Osteoblast (primary cell): ENCODE data around the gene RNMT. TPM values are rescaled to one million over a fixed set of nuclear protein-coding genes. Genes with fewer than 3 reads are reported as not detected.
"Not testable (repeated sequence)": the region's sequence is repeated elsewhere in the genome, so short reads cannot be mapped to it uniquely, and the experiment has no call there.

ENCODE experiments used
- DNase-seq: peaks from one replicate; pipeline ENCODE4 v3.0.0; 2011; ENCODE audit warnings: low spot score, mixed read lengths; ENCODE audit not compliant: insufficient read length; ENCODE audit errors: missing footprints
- H2AFZ ChIP-seq: 2 replicates; pipeline ENCODE4 v1.6.0; 2011; ENCODE audit warnings: mild to moderate bottlenecking, low read length
- H3K27ac ChIP-seq: 2 replicates; pipeline ENCODE4 v1.5.1; 2011; ENCODE audit warnings: mild to moderate bottlenecking, low read depth, low read length, moderate library complexity
- H3K27me3 ChIP-seq: 2 replicates; pipeline ENCODE4 v1.6.0; 2012; ENCODE audit warnings: mild to moderate bottlenecking, control low read depth, inconsistent platforms, low read length, moderate library complexity; ENCODE audit not compliant: insufficient read depth
- H3K36me3 ChIP-seq: 2 replicates; pipeline ENCODE4 v1.5.1; 2011; ENCODE audit warnings: mild to moderate bottlenecking, low read length, control low read depth, moderate library complexity; ENCODE audit not compliant: insufficient read depth
- H3K4me1 ChIP-seq: 2 replicates; pipeline ENCODE4 v1.5.1; 2011; ENCODE audit warnings: mild to moderate bottlenecking, low read length, control low read depth, moderate library complexity; ENCODE audit not compliant: insufficient read depth
- H3K4me2 ChIP-seq: 2 replicates; pipeline ENCODE4 v1.6.0; 2011; ENCODE audit warnings: mild to moderate bottlenecking, low read length; ENCODE audit not compliant: insufficient read depth
- H3K4me3 ChIP-seq: fragments of 200-600 bp; sonication (generic); 3 replicates; pipeline ENCODE4 v1.5.1; 2012; ENCODE audit warnings: mild to moderate bottlenecking, low read length, inconsistent platforms; ENCODE audit not compliant: insufficient read depth
- H3K79me2 ChIP-seq: 2 replicates; pipeline ENCODE4 v1.6.0; 2012; ENCODE audit warnings: mild to moderate bottlenecking, low read length, control low read depth, inconsistent platforms; ENCODE audit not compliant: insufficient read depth
- H3K9me3 ChIP-seq: 2 replicates; pipeline ENCODE4 v1.5.1; 2011; ENCODE audit warnings: low read depth, low read length, control low read depth
- H4K20me1 ChIP-seq: 2 replicates; pipeline ENCODE4 v1.6.0; 2012; ENCODE audit warnings: mild to moderate bottlenecking, low read length, control low read depth; ENCODE audit not compliant: insufficient read depth
- total RNA-seq: library from RNA; depleted of rRNA; stranded (reverse); fragments of >200 nt; gene quantifications from 2 replicates; pipeline ENCODE4 v1.2.3, GENCODE V29; 2012
- TF ChIP-seq, protein P1 (sequence below): IDR thresholded peaks from 2 replicates; pipeline ENCODE4 v1.5.1; 2011; ENCODE audit warnings: mild to moderate bottlenecking, low read depth, low read length, moderate library complexity; ENCODE audit errors: extremely low read depth

RNMT gene
- total RNA-seq, 1 donor: 35.8 TPM

GRCh38 chr18:13684546-13684945 is 41.9 kb upstream of the RNMT start:
- TF ChIP-seq, protein P1, sequence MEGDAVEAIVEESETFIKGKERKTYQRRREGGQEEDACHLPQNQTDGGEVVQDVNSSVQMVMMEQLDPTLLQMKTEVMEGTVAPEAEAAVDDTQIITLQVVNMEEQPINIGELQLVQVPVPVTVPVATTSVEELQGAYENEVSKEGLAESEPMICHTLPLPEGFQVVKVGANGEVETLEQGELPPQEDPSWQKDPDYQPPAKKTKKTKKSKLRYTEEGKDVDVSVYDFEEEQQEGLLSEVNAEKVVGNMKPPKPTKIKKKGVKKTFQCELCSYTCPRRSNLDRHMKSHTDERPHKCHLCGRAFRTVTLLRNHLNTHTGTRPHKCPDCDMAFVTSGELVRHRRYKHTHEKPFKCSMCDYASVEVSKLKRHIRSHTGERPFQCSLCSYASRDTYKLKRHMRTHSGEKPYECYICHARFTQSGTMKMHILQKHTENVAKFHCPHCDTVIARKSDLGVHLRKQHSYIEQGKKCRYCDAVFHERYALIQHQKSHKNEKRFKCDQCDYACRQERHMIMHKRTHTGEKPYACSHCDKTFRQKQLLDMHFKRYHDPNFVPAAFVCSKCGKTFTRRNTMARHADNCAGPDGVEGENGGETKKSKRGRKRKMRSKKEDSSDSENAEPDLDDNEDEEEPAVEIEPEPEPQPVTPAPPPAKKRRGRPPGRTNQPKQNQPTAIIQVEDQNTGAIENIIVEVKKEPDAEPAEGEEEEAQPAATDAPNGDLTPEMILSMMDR: no peak
- Histone ChIP-seq H3K27me3 (no peaks in the 10 kb centered on the region), H3K4me2 (no peak overlapping the region), H3K4me3 (no peak overlapping the region), H4K20me1 (peaks cover 29% of the 10 kb centered on the region), H2AFZ (no peak overlapping the region), H3K36me3 (no peaks in the 10 kb centered on the region), H3K79me2 (peaks cover 68% of the 10 kb centered on the region), H3K4me1 (no peaks in the 10 kb centered on the region), H3K27ac (no peak overlapping the region), H3K9me3 (no peaks in the 10 kb centered on the region)
- DNase-seq: no peak

- peaks cover 29% of the 10 kb centered on the region for H4K20me1 ChIP-seq
- no peaks in the 10 kb centered on the region for H3K36me3 ChIP-seq
- TF ChIP-seq, protein P1: no peak
- H3K4me3 ChIP-seq: no peak overlapping the region
- H2AFZ ChIP-seq: no peak overlapping the region
- peaks cover 63% of the 10 kb centered on the region for H3K79me2 ChIP-seq
- H3K9me3 ChIP-seq: no peaks in the 10 kb centered on the region
- no peak overlapping the region for H3K4me2 ChIP-seq
- no peak overlapping the region for H3K27ac ChIP-seq
- no peak for DNase-seq
- H3K27me3 ChIP-seq: no peaks in the 10 kb centered on the region
- H3K4me1 ChIP-seq: no peaks in the 10 kb centered on the region
These were observed 38.0 kb upstream of the RNMT start for GRCh38 chr18:13688191-13689136.

DNA sequence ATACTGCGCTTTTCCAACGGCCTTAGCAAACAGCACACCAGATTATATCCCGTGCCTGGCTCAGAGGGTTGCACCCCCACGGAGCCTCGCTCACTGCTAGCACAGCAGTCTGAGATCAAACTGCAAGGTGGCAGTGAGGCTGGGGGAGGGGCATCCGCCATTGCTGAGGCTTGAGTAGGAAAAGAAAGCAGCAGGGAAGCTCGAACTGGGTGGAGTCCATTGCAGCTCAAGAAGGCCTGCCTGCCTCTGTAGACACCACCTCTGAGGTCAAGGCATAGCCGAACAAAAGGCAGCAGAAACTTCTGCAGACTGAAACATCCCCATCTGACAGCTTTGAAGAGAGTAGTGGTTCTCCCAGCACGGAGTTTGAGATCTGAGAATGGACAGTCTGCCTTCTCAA is 36.4 kb upstream of the RNMT start:
- H3K9me3 ChIP-seq: not testable (repeated sequence)

DNA sequence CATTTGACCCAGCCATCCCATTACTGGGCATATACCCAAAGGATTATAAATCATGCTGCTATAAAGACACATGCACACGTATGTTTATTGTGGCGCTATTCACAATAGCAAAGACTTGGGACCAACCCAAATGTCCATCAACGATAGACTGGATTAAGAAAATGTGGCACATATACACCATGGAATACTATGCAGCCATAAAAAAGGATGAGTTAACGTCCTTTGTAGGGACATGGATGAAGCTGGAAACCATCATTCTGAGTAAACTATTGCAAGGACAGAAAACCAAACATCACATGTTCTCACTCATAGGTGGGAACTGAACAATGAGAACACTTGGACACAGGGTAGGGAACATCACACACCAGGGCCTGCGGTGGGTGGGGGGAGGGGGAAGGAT is 31.1 kb upstream of the RNMT start:
- not testable (repeated sequence) for H3K36me3 ChIP-seq, H3K4me2 ChIP-seq, H2AFZ ChIP-seq, H3K4me3 ChIP-seq, H4K20me1 ChIP-seq, H3K27me3 ChIP-seq, H3K9me3 ChIP-seq, DNase-seq, H3K4me1 ChIP-seq, H3K27ac ChIP-seq
- H3K79me2 ChIP-seq: peaks cover 41% of the 10 kb centered on the region

More for the DNA sequence above, 36.4 kb upstream of the RNMT start:
- H3K4me1 ChIP-seq, H3K27me3 ChIP-seq, H3K27ac ChIP-seq, H2AFZ ChIP-seq, DNase-seq, H3K4me3 ChIP-seq, H3K4me2 ChIP-seq, H3K36me3 ChIP-seq: not testable (repeated sequence)
- Histone ChIP-seq H4K20me1 (peaks cover 27% of the 10 kb centered on the region), H3K79me2 (peaks cover 55% of the 10 kb centered on the region)

DNA sequence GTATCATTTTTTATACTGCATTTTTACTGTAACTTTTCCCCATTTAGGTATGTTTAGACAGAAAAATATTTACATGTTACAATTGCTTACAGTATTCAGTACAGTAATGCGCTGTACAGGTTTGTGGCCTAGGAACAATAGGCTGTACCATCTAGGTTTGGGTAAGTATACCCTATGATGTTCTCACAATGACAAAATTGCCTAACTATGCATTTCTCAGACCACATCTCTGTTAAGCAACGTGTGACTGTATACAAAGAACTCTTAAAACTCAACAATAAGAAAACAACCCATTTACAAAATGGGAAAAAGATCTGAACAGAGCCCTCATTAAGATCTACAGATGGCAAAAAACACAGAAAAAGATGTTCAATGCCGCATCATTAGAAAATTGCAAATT is 29.5 kb upstream of the RNMT start:
- H4K20me1 ChIP-seq: peaks cover 3% of the 10 kb centered on the region
- no peak for DNase-seq
- no peaks in the 10 kb centered on the region for H3K27me3 ChIP-seq
- no peak overlapping the region for H3K4me2 ChIP-seq
- no peak overlapping the region for H3K4me3 ChIP-seq
- H3K27ac ChIP-seq: no peak overlapping the region
- peaks cover 47% of the 10 kb centered on the region for H3K79me2 ChIP-seq
- H3K36me3 ChIP-seq: no peaks in the 10 kb centered on the region
- H3K4me1 ChIP-seq: no peaks in the 10 kb centered on the region
- TF ChIP-seq, protein P1: no peak
- H3K9me3 ChIP-seq: no peaks in the 10 kb centered on the region
- no peak overlapping the region for H2AFZ ChIP-seq
